ENCODE data around the gene MAGI1.

Gene MAGI1

GRCh38 chr3:65879372-65879771 is 159.3 kb downstream of the MAGI1 start:
- no peak for DNase-seq (ENCODE audit: low read depth, low spot score)
- Histone ChIP-seq H3K36me3 (ENCODE audit: control insufficient read depth, insufficient read depth, low read length) (no peaks in the 10 kb centered on the region), H3K27me3 (ENCODE audit: control insufficient read depth, insufficient read depth, low read length) (no peaks in the 10 kb centered on the region), H3K4me3 (ENCODE audit: low read length) (no peak overlapping the region), H3K9me3 (ENCODE audit: control insufficient read depth, insufficient read depth, low read length) (no peaks in the 10 kb centered on the region), H3K27ac (ENCODE audit: low read length) (no peak overlapping the region), H3K4me1 (ENCODE audit: control insufficient read depth, insufficient read depth, low read length) (peaks cover 3% of the 10 kb centered on the region; the same call in 1 of the 2 replicates)
- WGBS (ENCODE audit: insufficient coverage, insufficient read length), result no CpG with 5 or more reads among the region's 1 CpG

DNA sequence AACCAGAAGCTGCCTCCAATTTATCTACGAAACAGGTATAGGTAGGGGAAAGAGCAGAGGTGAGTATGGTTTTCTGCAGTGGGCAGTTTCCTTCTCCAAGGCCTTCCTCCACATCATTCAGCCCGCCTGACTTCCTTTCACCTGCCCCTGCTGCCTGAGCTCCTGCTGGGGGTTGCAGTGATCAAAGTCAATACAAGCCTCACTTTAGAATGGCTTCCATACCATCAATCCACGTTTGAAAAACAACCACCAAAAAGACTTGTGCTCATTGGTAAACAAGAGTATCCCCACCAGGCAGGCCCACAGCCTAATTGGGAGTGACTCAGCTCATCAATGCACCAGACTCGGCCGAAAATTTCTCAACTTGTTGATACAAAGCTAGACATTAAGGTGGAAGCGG is 159.9 kb downstream of the MAGI1 start:
- no peaks in the 10 kb centered on the region for H3K36me3 ChIP-seq (ENCODE audit: control insufficient read depth, insufficient read depth, low read length)
- no peaks in the 10 kb centered on the region for H3K9me3 ChIP-seq (ENCODE audit: control insufficient read depth, insufficient read depth, low read length)
- WGBS (ENCODE audit: insufficient coverage, insufficient read length), result no CpG with 5 or more reads among the region's 6 CpGs
- peak; percentile 33 for DNase-seq (ENCODE audit: low read depth, low spot score)
- H3K4me3 ChIP-seq (ENCODE audit: low read length), result no peak overlapping the region
- H3K4me1 ChIP-seq (ENCODE audit: control insufficient read depth, insufficient read depth, low read length), result peaks cover 3% of the 10 kb centered on the region; the same call in 1 of the 2 replicates
- no peaks in the 10 kb centered on the region for H3K27me3 ChIP-seq (ENCODE audit: control insufficient read depth, insufficient read depth, low read length)
- no peak overlapping the region for H3K27ac ChIP-seq (ENCODE audit: low read length)

- whole genome bisulfite sequencing (ENCODE audit: insufficient coverage, insufficient read length), result no CpG with 5 or more reads among the region's 2 CpGs
- DNase-seq (ENCODE audit: low read depth, low spot score), result no peak
Observed at GRCh38 chr3:65877160-65877559, 161.6 kb downstream of the MAGI1 start.

GRCh38 chr3:65876028-65876420 is 162.7 kb downstream of the MAGI1 start:
- Histone ChIP-seq H3K4me3 (ENCODE audit: low read length) (no peak overlapping the region), H3K27ac (ENCODE audit: low read length) (no peak overlapping the region), H3K36me3 (ENCODE audit: control insufficient read depth, insufficient read depth, low read length) (no peaks in the 10 kb centered on the region), H3K4me1 (ENCODE audit: control insufficient read depth, insufficient read depth, low read length) (peaks cover 3% of the 10 kb centered on the region; the same call in 1 of the 2 replicates), H3K27me3 (ENCODE audit: control insufficient read depth, insufficient read depth, low read length) (no peaks in the 10 kb centered on the region), H3K9me3 (ENCODE audit: control insufficient read depth, insufficient read depth, low read length) (no peaks in the 10 kb centered on the region)
- DNase-seq (ENCODE audit: low read depth, low spot score), result no peak
- WGBS (ENCODE audit: insufficient coverage, insufficient read length), result no CpG with 5 or more reads among the region's 3 CpGs

More at GRCh38 chr3:65877160-65877559, 161.6 kb downstream of the MAGI1 start:
- H3K9me3 ChIP-seq (ENCODE audit: control insufficient read depth, insufficient read depth, low read length), result no peaks in the 10 kb centered on the region
- no peak overlapping the region for H3K4me3 ChIP-seq (ENCODE audit: low read length)
- H3K27me3 ChIP-seq (ENCODE audit: control insufficient read depth, insufficient read depth, low read length), result no peaks in the 10 kb centered on the region
- H3K4me1 ChIP-seq (ENCODE audit: control insufficient read depth, insufficient read depth, low read length), result peaks cover 3% of the 10 kb centered on the region; the same call in 1 of the 2 replicates
- H3K36me3 ChIP-seq (ENCODE audit: control insufficient read depth, insufficient read depth, low read length), result no peaks in the 10 kb centered on the region
- no peak overlapping the region for H3K27ac ChIP-seq (ENCODE audit: low read length)

DNA sequence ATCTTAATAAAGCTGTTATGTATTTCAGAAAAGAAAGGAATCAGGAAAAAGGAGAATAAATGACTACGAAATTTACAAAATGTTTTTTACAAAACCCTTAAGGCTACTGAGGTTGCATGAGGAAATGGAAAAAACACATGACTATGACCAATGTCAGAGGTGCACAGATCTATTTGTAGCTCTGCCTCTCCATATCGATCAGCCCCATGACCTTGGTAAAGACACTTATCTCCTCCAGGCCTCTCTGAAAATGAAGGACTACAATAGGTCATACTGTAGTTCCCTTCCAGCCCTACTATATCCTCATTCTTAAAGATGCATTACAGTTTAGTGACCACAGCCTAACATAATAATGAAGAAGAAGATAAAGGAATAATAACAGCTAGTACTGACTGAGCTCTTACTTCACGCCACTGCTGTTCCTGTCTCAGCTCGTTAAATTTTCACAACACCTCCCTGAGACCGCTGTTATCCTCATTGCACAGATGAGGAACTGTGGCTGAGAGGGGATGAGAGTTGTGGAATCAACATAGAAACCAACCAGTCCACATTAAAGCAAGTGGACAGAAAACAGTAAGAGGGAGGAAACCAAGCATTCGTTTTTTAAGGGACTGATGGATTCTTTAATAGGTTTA is 163.2 kb downstream of the MAGI1 start:
- no peak for DNase-seq (ENCODE audit: low read depth, low spot score)
- Histone ChIP-seq H3K27ac (ENCODE audit: low read length) (no peak overlapping the region), H3K9me3 (ENCODE audit: control insufficient read depth, insufficient read depth, low read length) (no peaks in the 10 kb centered on the region), H3K36me3 (ENCODE audit: control insufficient read depth, insufficient read depth, low read length) (no peaks in the 10 kb centered on the region), H3K4me3 (ENCODE audit: low read length) (no peak overlapping the region), H3K4me1 (ENCODE audit: control insufficient read depth, insufficient read depth, low read length) (peaks cover 3% of the 10 kb centered on the region; the same call in 1 of the 2 replicates), H3K27me3 (ENCODE audit: control insufficient read depth, insufficient read depth, low read length) (no peaks in the 10 kb centered on the region)
- no CpG with 5 or more reads among the region's 6 CpGs for WGBS (ENCODE audit: insufficient coverage, insufficient read length)

- no peaks in the 10 kb centered on the region for H3K36me3 ChIP-seq (ENCODE audit: control insufficient read depth, insufficient read depth, low read length)
- WGBS (ENCODE audit: insufficient coverage, insufficient read length), result no CpG with 5 or more reads among the region's 3 CpGs
Observed at GRCh38 chr3:65873869-65874268, 164.8 kb downstream of the MAGI1 start.

DNA sequence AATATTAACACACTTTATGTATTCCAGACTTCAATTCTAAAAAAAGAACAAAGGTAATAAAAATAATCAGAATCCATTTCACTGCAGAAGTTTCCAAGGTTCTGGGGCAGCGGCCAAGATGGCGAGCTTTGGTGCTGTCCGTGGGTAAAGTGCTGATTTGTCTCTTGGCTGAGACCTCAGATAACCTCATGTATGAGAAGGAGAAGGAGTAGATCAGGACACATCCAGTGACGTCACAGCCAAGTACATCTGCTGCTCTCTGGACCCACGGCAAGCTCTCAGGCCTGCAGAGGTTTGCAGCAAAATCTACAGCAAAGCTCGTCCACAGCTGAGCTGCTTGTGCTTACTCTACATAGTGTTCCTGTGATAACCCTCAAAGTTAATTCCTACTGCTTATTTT is 165.7 kb downstream of the MAGI1 start:
- Histone ChIP-seq H3K36me3 (ENCODE audit: control insufficient read depth, insufficient read depth, low read length) (no peaks in the 10 kb centered on the region), H3K27ac (ENCODE audit: low read length) (no peak overlapping the region), H3K9me3 (ENCODE audit: control insufficient read depth, insufficient read depth, low read length) (no peaks in the 10 kb centered on the region), H3K27me3 (ENCODE audit: control insufficient read depth, insufficient read depth, low read length) (no peaks in the 10 kb centered on the region), H3K4me1 (ENCODE audit: control insufficient read depth, insufficient read depth, low read length) (no peaks in the 10 kb centered on the region), H3K4me3 (ENCODE audit: low read length) (no peak overlapping the region)
- DNase-seq (ENCODE audit: low read depth, low spot score), result no peak
- no CpG with 5 or more reads among the region's 6 CpGs for WGBS (ENCODE audit: insufficient coverage, insufficient read length)

More at GRCh38 chr3:65873869-65874268, 164.8 kb downstream of the MAGI1 start:
- DNase-seq (ENCODE audit: low read depth, low spot score), result no peak
- Histone ChIP-seq H3K9me3 (ENCODE audit: control insufficient read depth, insufficient read depth, low read length) (no peaks in the 10 kb centered on the region), H3K4me1 (ENCODE audit: control insufficient read depth, insufficient read depth, low read length) (peaks cover 3% of the 10 kb centered on the region; the same call in 1 of the 2 replicates), H3K27me3 (ENCODE audit: control insufficient read depth, insufficient read depth, low read length) (no peaks in the 10 kb centered on the region), H3K4me3 (ENCODE audit: low read length) (no peak overlapping the region), H3K27ac (ENCODE audit: low read length) (no peak overlapping the region)

- H3K4me1 ChIP-seq (ENCODE audit: control insufficient read depth, insufficient read depth, low read length), result no peaks in the 10 kb centered on the region
- H3K9me3 ChIP-seq (ENCODE audit: control insufficient read depth, insufficient read depth, low read length), result no peaks in the 10 kb centered on the region
- no peaks in the 10 kb centered on the region for H3K36me3 ChIP-seq (ENCODE audit: control insufficient read depth, insufficient read depth, low read length)
- H3K27me3 ChIP-seq (ENCODE audit: control insufficient read depth, insufficient read depth, low read length), result no peaks in the 10 kb centered on the region
- no peak for DNase-seq (ENCODE audit: low read depth, low spot score)
- H3K4me3 ChIP-seq (ENCODE audit: low read length), result no peak overlapping the region
- no peak overlapping the region for H3K27ac ChIP-seq (ENCODE audit: low read length)
- no CpG with 5 or more reads among the region's 6 CpGs for WGBS (ENCODE audit: insufficient coverage, insufficient read length)
Observed at GRCh38 chr3:65871305-65872141, 167.2 kb downstream of the MAGI1 start.

DNA sequence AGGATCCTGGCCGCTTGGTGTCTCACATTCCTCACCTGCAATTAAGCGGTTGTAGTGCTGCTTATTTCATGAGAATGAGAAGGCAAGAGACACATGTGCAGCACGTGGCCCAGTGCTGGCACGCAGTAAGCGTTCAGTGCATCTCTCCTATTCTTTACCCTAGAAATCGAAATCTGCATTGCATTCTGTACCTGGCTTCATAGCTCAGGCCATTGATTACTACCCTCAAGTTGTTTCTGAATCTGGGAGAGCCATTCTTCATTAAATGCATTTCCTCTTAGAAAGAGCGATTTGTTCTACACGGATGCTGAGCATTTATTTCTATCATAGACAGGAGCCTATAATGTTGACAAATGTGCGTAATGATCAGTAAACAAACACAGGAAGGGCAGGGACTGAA is 168.9 kb downstream of the MAGI1 start:
- Histone ChIP-seq H3K27me3 (ENCODE audit: control insufficient read depth, insufficient read depth, low read length) (no peaks in the 10 kb centered on the region), H3K4me1 (ENCODE audit: control insufficient read depth, insufficient read depth, low read length) (no peaks in the 10 kb centered on the region), H3K27ac (ENCODE audit: low read length) (no peak overlapping the region), H3K36me3 (ENCODE audit: control insufficient read depth, insufficient read depth, low read length) (no peaks in the 10 kb centered on the region), H3K4me3 (ENCODE audit: low read length) (no peak overlapping the region), H3K9me3 (ENCODE audit: control insufficient read depth, insufficient read depth, low read length) (no peaks in the 10 kb centered on the region)
- WGBS (ENCODE audit: insufficient coverage, insufficient read length), result no CpG with 5 or more reads among the region's 9 CpGs
- no peak for DNase-seq (ENCODE audit: low read depth, low spot score)

- Histone ChIP-seq H3K36me3 (ENCODE audit: control insufficient read depth, insufficient read depth, low read length) (no peaks in the 10 kb centered on the region), H3K27ac (ENCODE audit: low read length) (no peak overlapping the region), H3K27me3 (ENCODE audit: control insufficient read depth, insufficient read depth, low read length) (no peaks in the 10 kb centered on the region), H3K9me3 (ENCODE audit: control insufficient read depth, insufficient read depth, low read length) (no peaks in the 10 kb centered on the region), H3K4me3 (ENCODE audit: low read length) (no peak overlapping the region), H3K4me1 (ENCODE audit: control insufficient read depth, insufficient read depth, low read length) (no peaks in the 10 kb centered on the region)
- no peak for DNase-seq (ENCODE audit: low read depth, low spot score)
- WGBS (ENCODE audit: insufficient coverage, insufficient read length), result no CpG with 5 or more reads among the region's 9 CpGs
Observed at GRCh38 chr3:65867463-65868210, 171.1 kb downstream of the MAGI1 start.

Measured in iPS DF 6.9 (cell line).